ENCODE measurements around the gene ARHGEF10L.

GRCh38 chr1:17713993-17714392 lies 174.5 kb downstream of the ARHGEF10L start:
- no peak for TF ChIP-seq CTCF (conservative IDR thresholded peaks at IDR 0.05)
- TF ChIP-seq EZH2 (IDR thresholded peaks at IDR 0.05; ENCODE audit: low read depth), result no peak
